ENCODE results near the gene FOXE3.

DNA sequence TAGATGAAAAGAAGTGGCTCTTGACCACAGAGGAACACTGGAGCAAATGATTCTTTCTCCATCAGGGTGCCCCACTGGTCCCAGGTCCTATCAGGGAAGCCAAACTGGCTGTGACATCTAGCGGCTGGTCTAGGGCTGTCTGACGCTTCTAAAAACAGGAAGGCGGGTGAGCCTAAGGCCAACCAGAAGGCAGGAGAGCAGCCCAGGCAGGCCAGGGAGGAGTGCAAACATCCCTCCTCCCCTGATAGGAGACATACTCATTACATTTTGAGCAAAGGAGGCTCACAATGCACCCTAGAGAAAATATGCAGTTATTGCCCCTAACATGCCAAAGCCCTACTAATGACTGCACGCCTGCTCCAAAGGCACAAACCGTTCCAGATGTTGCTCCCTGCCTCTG, 10.4 kb upstream of the FOXE3 start:
- TF ChIP-seq POLR2AphosphoS5 (IDR thresholded peaks at IDR 0.05; ENCODE audit: borderline replicate concordance, low read depth, low read length), result no peak
- no peak for TF ChIP-seq EZH2 (IDR thresholded peaks at IDR 0.05)

All from SK-N-MC (cell line).